Endothelial cell of umbilical vein (primary cell): ENCODE results near the gene ARTN. TPM values are rescaled to one million over a fixed set of nuclear protein-coding genes. Genes with fewer than 3 reads are reported as not detected.

Experiments used
- BruUV-seq: library from RNA; stranded (reverse); fragments of 400-500 nt; replicated peaks from 2 replicates; lab custom pipeline; 2021; lab: Mats Ljungman, UMichigan
- CTCF ChIA-PET: fragments of 300-600, 350-600 bp; sonication (Branson Sonifier 250); formaldehyde crosslinking; loops from one replicate; lab custom pipeline; 2021; ENCODE audit warnings: antibody characterized with exemption, inconsistent platforms; lab: Charles Lee
- POLR2A ChIA-PET: fragments of 300-600, 350-600 bp; sonication (Branson Sonifier 250); formaldehyde crosslinking; loops from one replicate; lab custom pipeline; 2021; ENCODE audit warnings: antibody characterized with exemption, inconsistent platforms; lab: Charles Lee
- DNase-seq: peaks from one replicate; pipeline ENCODE4 v3.0.0-alpha.2; 2011; ENCODE audit warnings: low read depth, low spot score
- FAIRE-seq: peaks from 2 replicates; lab custom pipeline; 2011; peaks lifted over from hg19 to GRCh38; lab: Jason Lieb, UNC
- H2AFZ ChIP-seq: 2 replicates; pipeline ENCODE4 v1.6.0; 2012; ENCODE audit warnings: low read depth, low read length, control low read depth, inconsistent platforms
- H3K27ac ChIP-seq: 2 replicates; pipeline ENCODE4 v1.5.1; 2011; ENCODE audit warnings: low read depth, mild to moderate bottlenecking, control low read depth, low read length, moderate library complexity; ENCODE audit not compliant: insufficient read depth
- H3K27me3 ChIP-seq, 2 experiments: 2 replicates each; pipeline versions ENCODE4 v1.6.0 to v1.6.1; 2011; ENCODE audit warnings: low read length in 2 of 2, mixed read lengths in 1 of 2; ENCODE audit not compliant: control insufficient read depth in 2 of 2, insufficient read depth in 2 of 2
- H3K36me3 ChIP-seq, 2 experiments: 2 replicates in 1 of 2; 3 replicates in 1 of 2; pipeline ENCODE4 v1.5.1; 2011; ENCODE audit warnings: low read length in 2 of 2, mild to moderate bottlenecking in 1 of 2, moderate library complexity in 1 of 2; ENCODE audit not compliant: control insufficient read depth in 2 of 2, insufficient read depth in 2 of 2; ENCODE audit errors: extremely low read depth in 1 of 2
- H3K4me1 ChIP-seq: 3 replicates; pipeline ENCODE4 v1.5.1; 2011; ENCODE audit warnings: mild to moderate bottlenecking, low read length; ENCODE audit not compliant: control insufficient read depth, insufficient read depth; ENCODE audit errors: extremely low read depth
- H3K4me2 ChIP-seq: 2 replicates; pipeline ENCODE4 v1.6.1; 2011; ENCODE audit warnings: low read length, control low read depth, mixed read lengths; ENCODE audit not compliant: insufficient read depth
- H3K4me3 ChIP-seq, 3 experiments: fragments of 200-600 bp in 1 of 3; sonication (generic), shearing (Covaris generic) in 1 of 3; replicated peaks in 1 of 3; 2 replicates each; pipeline ENCODE4 v1.5.1; 2011 to 2016; ENCODE audit warnings: control low read depth in 3 of 3, low read length in 3 of 3, mild to moderate bottlenecking in 2 of 3, inconsistent platforms in 1 of 3, low read depth in 1 of 3, moderate library complexity in 1 of 3; ENCODE audit not compliant: insufficient read depth in 1 of 3
- H3K79me2 ChIP-seq: 2 replicates; pipeline ENCODE4 v1.6.0; 2012; ENCODE audit warnings: low read length, inconsistent platforms; ENCODE audit not compliant: control insufficient read depth, insufficient read depth
- H3K9ac ChIP-seq: replicated peaks from 2 replicates; pipeline ENCODE3; 2011; ENCODE audit warnings: low read length, control low read depth; ENCODE audit not compliant: insufficient read depth; ENCODE audit errors: extremely low read depth
- H3K9me1 ChIP-seq: replicated peaks from 3 replicates; pipeline ENCODE4 v1.6.0; 2011; ENCODE audit warnings: mild to moderate bottlenecking, low read length; ENCODE audit not compliant: control insufficient read depth, insufficient read depth; ENCODE audit errors: extremely low read depth
- H3K9me3 ChIP-seq: replicated peaks from 2 replicates; pipeline ENCODE4 v1.5.1; 2012; ENCODE audit warnings: low read length, inconsistent platforms; ENCODE audit not compliant: control insufficient read depth, insufficient read depth
- H4K20me1 ChIP-seq: replicated peaks from 2 replicates; pipeline ENCODE3; 2011; ENCODE audit warnings: mild to moderate bottlenecking, low read length; ENCODE audit not compliant: control insufficient read depth, insufficient read depth; ENCODE audit errors: extremely low read depth
- CTCF ChIP-seq, 2 donors: IDR thresholded peaks; 1 replicate in 1 of 2; 2 replicates in 1 of 2; pipeline ENCODE4 v1.5.1; 2011; ENCODE audit warnings: low read length in 2 of 2, mild to moderate bottlenecking in 2 of 2, moderate library complexity in 2 of 2, control low read depth in 1 of 2, inconsistent platforms in 1 of 2, low read depth in 1 of 2; ENCODE audit not compliant: insufficient read depth in 1 of 2; ENCODE audit errors: extremely low read depth in 1 of 2
- EZH2 ChIP-seq: IDR thresholded peaks from 2 replicates; pipeline ENCODE4 v1.6.1; 2012; ENCODE audit warnings: borderline replicate concordance, low read depth, mild to moderate bottlenecking, moderate library complexity, low read length, inconsistent platforms; ENCODE audit not compliant: severe bottlenecking
- FOS ChIP-seq: IDR thresholded peaks from 2 replicates; pipeline ENCODE4 v1.6.1; 2011; ENCODE audit warnings: mild to moderate bottlenecking, low read length, moderate library complexity, borderline replicate concordance; ENCODE audit not compliant: insufficient read depth
- GATA2 ChIP-seq: IDR thresholded peaks from 2 replicates; pipeline ENCODE4 v1.7.0; 2011; ENCODE audit warnings: low read depth, mild to moderate bottlenecking, moderate library complexity, mixed read lengths, low read length; ENCODE audit not compliant: insufficient read length, insufficient read depth
- JUN ChIP-seq: IDR thresholded peaks from 2 replicates; pipeline ENCODE4 v1.6.1; 2011; ENCODE audit warnings: borderline replicate concordance, low read depth; ENCODE audit not compliant: insufficient read length, insufficient read depth
- MYC ChIP-seq: IDR thresholded peaks from one replicate; pipeline ENCODE4 v1.6.1; 2011; ENCODE audit warnings: mild to moderate bottlenecking, low read depth, low read length
- POLR2A ChIP-seq: IDR thresholded peaks from 2 replicates; pipeline ENCODE4 v1.6.1; 2012; ENCODE audit warnings: low read depth, mild to moderate bottlenecking, control low read depth, low read length
- POLR2AphosphoS5 ChIP-seq: IDR thresholded peaks from 2 replicates; pipeline ENCODE4 v1.6.1; 2012; ENCODE audit warnings: low read depth, mild to moderate bottlenecking, control low read depth, low read length, moderate library complexity; ENCODE audit not compliant: insufficient read depth
- dilution Hi-C: fragments of 300-500 bp; cut with MboI; formaldehyde crosslinking; loops from one replicate; pipeline ENCODE4 v1.15.0; 2019; ENCODE audit warnings: low sequenced_read_pairs; ENCODE audit not compliant: extremely low pct_ligation_motif_present
- intact Hi-C: fragments of 100-400 bp; cut with micrococcal nuclease; formaldehyde crosslinking; loops from one replicate; pipeline ENCODE4 v1.10.0; 2022
- polyA plus RNA-seq, 4 experiments: library from polyadenylated mRNA; depleted of rRNA in 3 of 4; stranded (reverse) in 3 of 4; unstranded in 1 of 4; fragments of >200 nt; gene quantifications; 2 replicates each; pipeline versions ENCODE4 v1.2.1 to v1.2.3, GENCODE V29; 2011 to 2012; ENCODE audit warnings: missing spikeins in 1 of 4
- total RNA-seq: library from RNA; stranded (reverse); gene quantifications from 2 replicates; pipeline ENCODE4 v1.2.3, GENCODE V29; 2021
- TF ChIP-seq, protein P1 (sequence below): IDR thresholded peaks from 2 replicates; pipeline ENCODE4 v1.6.1; 2011; ENCODE audit not compliant: insufficient read depth, insufficient read length

ARTN gene
- total and polyA plus RNA-seq, 2 donors (not counting 3 experiments of a cell fraction or from before 2014, with no cell fraction given), result 0.11 to 0.18 TPM

- intact Hi-C loops (no loop called here), dilution Hi-C loops (no loop called here)
- Histone ChIP-seq H3K4me2 (no peak overlapping the region), H3K9me3 (no peaks in the 10 kb centered on the region), H3K27ac (no peak overlapping the region), H3K27me3 (no peaks in the 10 kb centered on the region), H3K4me1 (no peaks in the 10 kb centered on the region), H3K9me1 (no peaks in the 10 kb centered on the region), H2AFZ (no peak overlapping the region), H4K20me1 (no peaks in the 10 kb centered on the region), H3K4me3 (no peak overlapping the region), H3K79me2 (no peaks in the 10 kb centered on the region), H3K36me3 (peaks cover 0 to 5% of the 10 kb centered on the region in 2 experiments), H3K9ac (no peak overlapping the region)
- BruUV-seq, result no TSS peak
- FAIRE-seq (no peak), DNase-seq (no peak)
- TF ChIP-seq GATA2 (no peak), POLR2A (no peak), POLR2AphosphoS5 (no peak), FOS (no peak), CTCF (IDR thresholded peaks at IDR 0.05; ENCODE audit: extremely low read depth in 1 of 2, insufficient read depth in 1 of 2, low read depth in 1 of 2, low read length in 2 of 2) (no peak), EZH2 (no peak), JUN (no peak), MYC (no peak)
- TF ChIP-seq, protein P1, sequence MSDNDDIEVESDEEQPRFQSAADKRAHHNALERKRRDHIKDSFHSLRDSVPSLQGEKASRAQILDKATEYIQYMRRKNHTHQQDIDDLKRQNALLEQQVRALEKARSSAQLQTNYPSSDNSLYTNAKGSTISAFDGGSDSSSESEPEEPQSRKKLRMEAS, result no peak
- CTCF ChIA-PET, result no interaction called here
- POLR2A ChIA-PET, result no interaction called here
These were observed 28.7 kb upstream of the ARTN start for GRCh38 chr1:43904660-43905551.
